Trophoblast cell (in vitro differentiated cells and primary cell): Measurements from ENCODE around the gene PRAMEF6. TPM values are rescaled to one million over a fixed set of nuclear protein-coding genes. Genes with fewer than 3 reads are reported as not detected.
"Not testable (repeated sequence)": the region's sequence is repeated elsewhere in the genome, so short reads cannot be mapped to it uniquely, and the experiment has no call there.

Experiments used
- DNase-seq, 2 donors: peaks; one replicate each; pipeline ENCODE4 v3.0.0-alpha.2; 2016
- H2AFZ ChIP-seq: 2 replicates; pipeline ENCODE4 v1.6.1; 2013; ENCODE audit warnings: low read length, moderate library complexity, mild to moderate bottlenecking; ENCODE audit not compliant: insufficient read depth, poor library complexity
- H2AK5ac ChIP-seq: 2 replicates; pipeline ENCODE4 v1.6.1; 2013; ENCODE audit warnings: mild to moderate bottlenecking, low read length
- H2BK120ac ChIP-seq: 2 replicates; pipeline ENCODE4 v1.6.1; 2013; ENCODE audit warnings: low read length, mild to moderate bottlenecking, moderate library complexity; ENCODE audit not compliant: insufficient read depth, poor library complexity
- H2BK12ac ChIP-seq: 2 replicates; pipeline ENCODE4 v1.6.1; 2013; ENCODE audit warnings: mild to moderate bottlenecking, low read length, moderate library complexity
- H2BK5ac ChIP-seq: 2 replicates; pipeline ENCODE4 v1.6.1; 2013; ENCODE audit warnings: low read length, low read depth, moderate library complexity, mild to moderate bottlenecking; ENCODE audit not compliant: poor library complexity
- H3K14ac ChIP-seq: 2 replicates; pipeline ENCODE4 v1.6.1; 2013; ENCODE audit warnings: mild to moderate bottlenecking, low read length
- H3K18ac ChIP-seq: 2 replicates; pipeline ENCODE4 v1.6.1; 2013; ENCODE audit warnings: mild to moderate bottlenecking, low read length
- H3K23ac ChIP-seq: 2 replicates; pipeline ENCODE4 v1.6.1; 2013; ENCODE audit warnings: low read length
- H3K27ac ChIP-seq: 2 replicates; pipeline ENCODE4 v1.5.1; 2013; ENCODE audit warnings: low read depth, mild to moderate bottlenecking, inconsistent platforms, low read length, moderate library complexity
- H3K27me3 ChIP-seq: 2 replicates; pipeline ENCODE4 v1.6.1; 2013; ENCODE audit warnings: inconsistent platforms, mild to moderate bottlenecking, low read length, moderate library complexity; ENCODE audit not compliant: insufficient read depth
- H3K36me3 ChIP-seq, 2 experiments: 1 replicate in 1 of 2; 2 replicates in 1 of 2; pipeline ENCODE4 v1.6.1; 2013; ENCODE audit warnings: low read length in 2 of 2, mild to moderate bottlenecking in 2 of 2, moderate library complexity in 1 of 2; ENCODE audit not compliant: insufficient read depth in 2 of 2, control insufficient read depth in 1 of 2
- H3K4ac ChIP-seq: 2 replicates; pipeline ENCODE4 v1.6.1; 2013; ENCODE audit warnings: low read depth, mild to moderate bottlenecking, low read length, moderate library complexity
- H3K4me1 ChIP-seq, 2 experiments: 1 replicate in 1 of 2; 2 replicates in 1 of 2; pipeline ENCODE4 v1.6.1; 2013; ENCODE audit warnings: low read length in 2 of 2, mild to moderate bottlenecking in 2 of 2, moderate library complexity in 1 of 2; ENCODE audit not compliant: insufficient read depth in 2 of 2, control insufficient read depth in 1 of 2
- H3K4me2 ChIP-seq: 2 replicates; pipeline ENCODE4 v1.6.1; 2013; ENCODE audit warnings: inconsistent platforms, mild to moderate bottlenecking, low read length, moderate library complexity
- H3K4me3 ChIP-seq: 2 replicates; pipeline ENCODE4 v1.5.1; 2013; ENCODE audit warnings: mild to moderate bottlenecking, low read depth, low read length, inconsistent platforms
- H3K79me1 ChIP-seq: one replicate; pipeline ENCODE4 v1.6.1; 2013; ENCODE audit warnings: low read length
- H3K79me2 ChIP-seq: 2 replicates; pipeline ENCODE4 v1.6.1; 2013; ENCODE audit warnings: low read length, mild to moderate bottlenecking; ENCODE audit not compliant: control insufficient read depth, insufficient read depth, poor library complexity
- H3K9ac ChIP-seq: 2 replicates; pipeline ENCODE4 v1.6.1; 2013; ENCODE audit warnings: mild to moderate bottlenecking, low read length
- H3K9me3 ChIP-seq: 2 replicates; pipeline ENCODE4 v1.6.1; 2013; ENCODE audit warnings: low read depth, mild to moderate bottlenecking, control low read depth, inconsistent platforms, low read length; ENCODE audit not compliant: insufficient read depth
- H4K12ac ChIP-seq: 2 replicates; pipeline ENCODE4 v1.6.1; 2013; ENCODE audit warnings: low read depth, mild to moderate bottlenecking, low read length, moderate library complexity
- H4K8ac ChIP-seq: 2 replicates; pipeline ENCODE4 v1.6.1; 2013; ENCODE audit warnings: low read depth, mild to moderate bottlenecking, low read length, moderate library complexity
- H4K91ac ChIP-seq: one replicate; pipeline ENCODE4 v1.6.1; 2013; ENCODE audit warnings: low read depth, mild to moderate bottlenecking, low read length, moderate library complexity
- WGBS: extraction: QIAGEN DNeasy Blood & Tissue Kit; methylation state at CpG from one replicate; pipeline ENCODE4 v1.1.7; 2013; ENCODE audit warnings: missing lambda C conversion rate; ENCODE audit not compliant: insufficient read length, insufficient coverage; ENCODE audit errors: extremely low coverage; 5-methylcytosine and 5-hydroxymethylcytosine counted together
- polyA plus RNA-seq: library from polyadenylated mRNA; stranded (reverse); fragments of 200-250 nt; gene quantifications from 2 replicates; pipeline ENCODE4 v1.2.3, GENCODE V29; 2013

The PRAMEF6 gene
- not detected in 2 replicates for polyA plus RNA-seq

GRCh38 chr1:12947480-12947879, at the start of gene PRAMEF6:
TSS of gene PRAMEF6 (minus strand) at chr1:12947580. CDS start at chr1:12942518, 5,062 bp downstream.
- not testable (repeated sequence) for H3K14ac ChIP-seq, H2AK5ac ChIP-seq, H2BK5ac ChIP-seq, H3K79me2 ChIP-seq, H3K36me3 ChIP-seq, H3K9ac ChIP-seq, DNase-seq, H3K4ac ChIP-seq, H3K27ac ChIP-seq, H2BK12ac ChIP-seq, H3K4me1 ChIP-seq, H3K79me1 ChIP-seq, H4K91ac ChIP-seq, H2AFZ ChIP-seq, H4K12ac ChIP-seq, H3K27me3 ChIP-seq, H3K23ac ChIP-seq, H3K4me2 ChIP-seq, H3K9me3 ChIP-seq, H2BK120ac ChIP-seq, H4K8ac ChIP-seq, H3K4me3 ChIP-seq, H3K18ac ChIP-seq
- WGBS: no CpG with 5 or more reads among the region's 4 CpGs

- H2AFZ ChIP-seq, H3K23ac ChIP-seq, H3K4me1 ChIP-seq, H3K79me2 ChIP-seq, H2BK5ac ChIP-seq, H3K27ac ChIP-seq, H2BK120ac ChIP-seq, H3K14ac ChIP-seq, H3K79me1 ChIP-seq, H3K4me3 ChIP-seq, H2AK5ac ChIP-seq, DNase-seq, H4K8ac ChIP-seq, H3K9me3 ChIP-seq, H3K27me3 ChIP-seq, H4K12ac ChIP-seq, H3K4me2 ChIP-seq, H3K4ac ChIP-seq, H3K18ac ChIP-seq, H3K9ac ChIP-seq, H4K91ac ChIP-seq, H3K36me3 ChIP-seq, H2BK12ac ChIP-seq: not testable (repeated sequence)
- WGBS: no CpG with 5 or more reads among the region's 5 CpGs
These were observed 23.0 kb downstream of the PRAMEF6 start for GRCh38 chr1:12924368-12924767.

- WGBS: no CpG with 5 or more reads among the region's 2 CpGs
- not testable (repeated sequence) for H4K12ac ChIP-seq, H3K79me2 ChIP-seq, H3K27me3 ChIP-seq, H3K79me1 ChIP-seq, H2AK5ac ChIP-seq, H3K4me3 ChIP-seq, H2BK12ac ChIP-seq, H3K36me3 ChIP-seq, H3K23ac ChIP-seq, H2BK5ac ChIP-seq, H2AFZ ChIP-seq, H3K4me2 ChIP-seq, H2BK120ac ChIP-seq, H4K91ac ChIP-seq, H3K4me1 ChIP-seq, H3K14ac ChIP-seq, H3K4ac ChIP-seq, H3K27ac ChIP-seq, H3K9me3 ChIP-seq, H3K9ac ChIP-seq, H4K8ac ChIP-seq, H3K18ac ChIP-seq
- DNase-seq: peak in 1 of 2 donors; percentile 0
These were observed 25.6 kb downstream of the PRAMEF6 start for GRCh38 chr1:12921749-12922148.

- H3K14ac ChIP-seq, DNase-seq, H3K9me3 ChIP-seq, H2BK120ac ChIP-seq, H3K36me3 ChIP-seq, H3K27ac ChIP-seq, H3K79me1 ChIP-seq, H2AFZ ChIP-seq, H3K18ac ChIP-seq, H3K79me2 ChIP-seq, H4K8ac ChIP-seq, H4K91ac ChIP-seq, H3K4me2 ChIP-seq, H3K4me1 ChIP-seq, H2BK5ac ChIP-seq, H3K23ac ChIP-seq, H3K4me3 ChIP-seq, H3K4ac ChIP-seq, H4K12ac ChIP-seq, H3K9ac ChIP-seq, H3K27me3 ChIP-seq, H2BK12ac ChIP-seq, H2AK5ac ChIP-seq: not testable (repeated sequence)
- WGBS: no CpG with 5 or more reads among the region's 1 CpG
These were observed 31.1 kb downstream of the PRAMEF6 start, which contains the start of gene PRAMEF7 for GRCh38 chr1:12916310-12916709. TSS of gene PRAMEF7 (plus strand) at chr1:12916610. CDS start at chr1:12917693, 1,083 bp downstream.
